Osteoblast (primary cell): ENCODE results near the gene EFS. TPM values are rescaled to one million over a fixed set of nuclear protein-coding genes. Genes with fewer than 3 reads are reported as not detected.
A peak's percentile ranks its signal among the peaks of the same experiment; 100 is the strongest.

Experiments
- DNase-seq: peaks from one replicate; pipeline ENCODE4 v3.0.0; 2011; ENCODE audit warnings: low spot score, mixed read lengths; ENCODE audit not compliant: insufficient read length; ENCODE audit errors: missing footprints
- H2AFZ ChIP-seq: 2 replicates; pipeline ENCODE4 v1.6.0; 2011; ENCODE audit warnings: mild to moderate bottlenecking, low read length
- H3K27ac ChIP-seq: 2 replicates; pipeline ENCODE4 v1.5.1; 2011; ENCODE audit warnings: mild to moderate bottlenecking, low read depth, low read length, moderate library complexity
- H3K27me3 ChIP-seq: 2 replicates; pipeline ENCODE4 v1.6.0; 2012; ENCODE audit warnings: mild to moderate bottlenecking, control low read depth, inconsistent platforms, low read length, moderate library complexity; ENCODE audit not compliant: insufficient read depth
- H3K36me3 ChIP-seq: 2 replicates; pipeline ENCODE4 v1.5.1; 2011; ENCODE audit warnings: mild to moderate bottlenecking, low read length, control low read depth, moderate library complexity; ENCODE audit not compliant: insufficient read depth
- H3K4me1 ChIP-seq: 2 replicates; pipeline ENCODE4 v1.5.1; 2011; ENCODE audit warnings: mild to moderate bottlenecking, low read length, control low read depth, moderate library complexity; ENCODE audit not compliant: insufficient read depth
- H3K4me2 ChIP-seq: 2 replicates; pipeline ENCODE4 v1.6.0; 2011; ENCODE audit warnings: mild to moderate bottlenecking, low read length; ENCODE audit not compliant: insufficient read depth
- H3K4me3 ChIP-seq: fragments of 200-600 bp; sonication (generic); 3 replicates; pipeline ENCODE4 v1.5.1; 2012; ENCODE audit warnings: mild to moderate bottlenecking, low read length, inconsistent platforms; ENCODE audit not compliant: insufficient read depth
- H3K79me2 ChIP-seq: 2 replicates; pipeline ENCODE4 v1.6.0; 2012; ENCODE audit warnings: mild to moderate bottlenecking, low read length, control low read depth, inconsistent platforms; ENCODE audit not compliant: insufficient read depth
- H3K9me3 ChIP-seq: 2 replicates; pipeline ENCODE4 v1.5.1; 2011; ENCODE audit warnings: low read depth, low read length, control low read depth
- H4K20me1 ChIP-seq: 2 replicates; pipeline ENCODE4 v1.6.0; 2012; ENCODE audit warnings: mild to moderate bottlenecking, low read length, control low read depth; ENCODE audit not compliant: insufficient read depth
- CTCF ChIP-seq: IDR thresholded peaks from 2 replicates; pipeline ENCODE4 v1.5.1; 2011; ENCODE audit warnings: mild to moderate bottlenecking, low read depth, low read length, moderate library complexity; ENCODE audit errors: extremely low read depth
- total RNA-seq: library from RNA; depleted of rRNA; stranded (reverse); fragments of >200 nt; gene quantifications from 2 replicates; pipeline ENCODE4 v1.2.3, GENCODE V29; 2012

The EFS gene
- total RNA-seq, 1 donor: 9.8 TPM

- no peak for DNase-seq
- peaks cover 7% of the 10 kb centered on the region for H3K4me1 ChIP-seq
- peaks cover 27% of the 10 kb centered on the region for H3K79me2 ChIP-seq
- no peak overlapping the region for H2AFZ ChIP-seq
- H3K4me3 ChIP-seq: no peak overlapping the region
- H3K36me3 ChIP-seq: peaks cover 29% of the 10 kb centered on the region
- peaks cover 19% of the 10 kb centered on the region for H4K20me1 ChIP-seq
- no peak overlapping the region for H3K27ac ChIP-seq
- H3K9me3 ChIP-seq: no peaks in the 10 kb centered on the region
- no peaks in the 10 kb centered on the region for H3K27me3 ChIP-seq
- TF ChIP-seq CTCF: no peak
- H3K4me2 ChIP-seq: no peak overlapping the region
These were observed 40.0 kb downstream of the EFS start for GRCh38 chr14:23324993-23325392.

- Histone ChIP-seq H3K4me2 (no peak overlapping the region), H3K27me3 (no peaks in the 10 kb centered on the region), H3K79me2 (peaks cover 27% of the 10 kb centered on the region), H4K20me1 (peaks cover 19% of the 10 kb centered on the region), H3K36me3 (peaks cover 34% of the 10 kb centered on the region), H2AFZ (no peak overlapping the region), H3K9me3 (no peaks in the 10 kb centered on the region), H3K27ac (no peak overlapping the region), H3K4me1 (peaks cover 7% of the 10 kb centered on the region), H3K4me3 (no peak overlapping the region)
- no peak for DNase-seq
- TF ChIP-seq CTCF: no peak
These were observed 40.5 kb downstream of the EFS start for GRCh38 chr14:23324455-23324846.

- no peak for DNase-seq
- no peak overlapping the region for H3K4me3 ChIP-seq
- H3K79me2 ChIP-seq: peaks cover 27% of the 10 kb centered on the region
- TF ChIP-seq CTCF: no peak
- peaks cover 7% of the 10 kb centered on the region for H3K4me1 ChIP-seq
- no peaks in the 10 kb centered on the region for H3K9me3 ChIP-seq
- peaks cover 19% of the 10 kb centered on the region for H4K20me1 ChIP-seq
- no peak overlapping the region for H3K4me2 ChIP-seq
- H3K27me3 ChIP-seq: no peaks in the 10 kb centered on the region
- no peak overlapping the region for H2AFZ ChIP-seq
- no peak overlapping the region for H3K27ac ChIP-seq
- peaks cover 37% of the 10 kb centered on the region for H3K36me3 ChIP-seq
These were observed 41.0 kb downstream of the EFS start for GRCh38 chr14:23323838-23324454.

GRCh38 chr14:23322568-23323517 is 42.1 kb downstream of the EFS start:
- TF ChIP-seq CTCF: no peak
- Histone ChIP-seq H3K27me3 (no peaks in the 10 kb centered on the region), H2AFZ (no peak overlapping the region), H3K79me2 (peaks cover 27% of the 10 kb centered on the region), H3K36me3 (peaks cover 40% of the 10 kb centered on the region), H3K4me1 (peaks cover 7% of the 10 kb centered on the region), H3K4me2 (peak overlapping the region; percentile 78), H3K9me3 (no peaks in the 10 kb centered on the region), H3K27ac (peak overlapping the region; percentile 88), H3K4me3 (peak overlapping the region; percentile 87), H4K20me1 (peaks cover 19% of the 10 kb centered on the region)
- no peak for DNase-seq
